ENCODE data around the gene C9.
"Not testable (repeated sequence)": the region's sequence is repeated elsewhere in the genome, so short reads cannot be mapped to it uniquely, and the experiment has no call there.

C9 gene

GRCh38 chr5:39364367-39364766, at the start of gene C9:
Gene C9 (minus strand): TSS chr5:39364495. CDS start chr5:39364464, 31 bp downstream.
- no peak within 1 kb of the TSS for H3K27ac Mint-ChIP-seq
- no peak for ATAC-seq
- peaks cover 0 to 1% of the 10 kb centered on the region in 2 donors for H3K9me3 Mint-ChIP-seq
- H3K27me3 Mint-ChIP-seq, result peaks cover 7% of the 10 kb centered on the region
- H3K4me3 Mint-ChIP-seq, result no peak within 1 kb of the TSS
- no peak for DNase-seq
- no peaks in the 10 kb centered on the region for H3K4me1 Mint-ChIP-seq

GRCh38 chr5:39413771-39414170, 49.5 kb upstream of the C9 start:
- peaks cover 9% of the 10 kb centered on the region for H3K27me3 Mint-ChIP-seq
- DNase-seq (no peak), ATAC-seq (no peak)
- H3K4me3 Mint-ChIP-seq, result no peak overlapping the region
- H3K9me3 Mint-ChIP-seq, result no peaks in the 10 kb centered on the region
- H3K4me1 Mint-ChIP-seq, result no peaks in the 10 kb centered on the region
- no peak overlapping the region for H3K27ac Mint-ChIP-seq

- DNase-seq, result no peak
- peaks cover 9% of the 10 kb centered on the region for H3K27me3 Mint-ChIP-seq
- ATAC-seq, result no peak
- no peaks in the 10 kb centered on the region for H3K9me3 Mint-ChIP-seq
- no peak overlapping the region for H3K27ac Mint-ChIP-seq
- no peaks in the 10 kb centered on the region for H3K4me1 Mint-ChIP-seq
- H3K4me3 Mint-ChIP-seq, result no peak overlapping the region
These were observed 48.6 kb upstream of the C9 start for GRCh38 chr5:39412721-39413394.

- no peak for DNase-seq
- no peak for ATAC-seq
- no peak overlapping the region for H3K4me3 Mint-ChIP-seq
- H3K4me1 Mint-ChIP-seq, result no peaks in the 10 kb centered on the region
- H3K9me3 Mint-ChIP-seq, result no peaks in the 10 kb centered on the region
- H3K27ac Mint-ChIP-seq, result no peak overlapping the region
- peaks cover 9% of the 10 kb centered on the region for H3K27me3 Mint-ChIP-seq
These were observed 47.7 kb upstream of the C9 start for GRCh38 chr5:39411985-39412384.

GRCh38 chr5:39411061-39411460, 46.8 kb upstream of the C9 start:
- Mint-ChIP-seq H3K9me3 (no peaks in the 10 kb centered on the region), H3K4me1 (no peaks in the 10 kb centered on the region), H3K27me3 (peaks cover 9% of the 10 kb centered on the region), H3K4me3 (no peak overlapping the region), H3K27ac (no peak overlapping the region)
- DNase-seq (no peak), ATAC-seq (no peak)

- peaks cover 7% of the 10 kb centered on the region for H3K27me3 Mint-ChIP-seq
- H3K4me1 Mint-ChIP-seq, result no peaks in the 10 kb centered on the region
- ATAC-seq (no peak), DNase-seq (no peak)
- no peak overlapping the region for H3K27ac Mint-ChIP-seq
- no peak overlapping the region for H3K4me3 Mint-ChIP-seq
- H3K9me3 Mint-ChIP-seq, result no peaks in the 10 kb centered on the region
These were observed 44.7 kb upstream of the C9 start for GRCh38 chr5:39409033-39409432.

GRCh38 chr5:39405083-39405843, 41.0 kb upstream of the C9 start:
- H3K27me3 Mint-ChIP-seq, result peaks cover 7% of the 10 kb centered on the region
- no peaks in the 10 kb centered on the region for H3K4me1 Mint-ChIP-seq
- H3K9me3 Mint-ChIP-seq, result no peaks in the 10 kb centered on the region
- ATAC-seq (no peak), DNase-seq (no peak)
- no peak overlapping the region for H3K4me3 Mint-ChIP-seq
- no peak overlapping the region for H3K27ac Mint-ChIP-seq

GRCh38 chr5:39403761-39404160, 39.5 kb upstream of the C9 start:
- DNase-seq, H3K4me3 Mint-ChIP-seq, H3K27ac Mint-ChIP-seq, H3K4me1 Mint-ChIP-seq, ATAC-seq, H3K9me3 Mint-ChIP-seq, H3K27me3 Mint-ChIP-seq: not testable (repeated sequence)

- ATAC-seq, H3K4me3 Mint-ChIP-seq, H3K27me3 Mint-ChIP-seq, DNase-seq, H3K9me3 Mint-ChIP-seq, H3K4me1 Mint-ChIP-seq, H3K27ac Mint-ChIP-seq: not testable (repeated sequence)
These were observed 37.8 kb upstream of the C9 start for GRCh38 chr5:39402140-39402539.

GRCh38 chr5:39400713-39401578, 36.7 kb upstream of the C9 start:
- peaks cover 2% of the 10 kb centered on the region for H3K27me3 Mint-ChIP-seq
- no peak overlapping the region for H3K4me3 Mint-ChIP-seq
- H3K27ac Mint-ChIP-seq, result no peak overlapping the region
- H3K9me3 Mint-ChIP-seq, result no peaks in the 10 kb centered on the region
- ATAC-seq, result no peak
- H3K4me1 Mint-ChIP-seq, result peaks cover 7% of the 10 kb centered on the region
- no peak for DNase-seq

- DNase-seq, result no peak
- Mint-ChIP-seq H3K27me3 (no peaks in the 10 kb centered on the region), H3K27ac (peak overlapping the region in 1 of 2 donors; percentile 74), H3K4me1 (peaks cover 7% of the 10 kb centered on the region), H3K4me3 (no peak overlapping the region), H3K9me3 (no peaks in the 10 kb centered on the region)
- no peak for ATAC-seq
These were observed 35.1 kb upstream of the C9 start for GRCh38 chr5:39399135-39400036.

GRCh38 chr5:39396843-39397242, 32.5 kb upstream of the C9 start:
- H3K27ac Mint-ChIP-seq, result no peak overlapping the region

GRCh38 chr5:39395521-39395920, 31.2 kb upstream of the C9 start:
- Mint-ChIP-seq H3K9me3 (no peaks in the 10 kb centered on the region), H3K27ac (no peak overlapping the region), H3K4me1 (peaks cover 7% of the 10 kb centered on the region), H3K27me3 (no peaks in the 10 kb centered on the region), H3K4me3 (no peak overlapping the region)
- no peak for ATAC-seq
- DNase-seq, result no peak

More at GRCh38 chr5:39396843-39397242, 32.5 kb upstream of the C9 start:
- Mint-ChIP-seq H3K9me3 (no peaks in the 10 kb centered on the region), H3K27me3 (no peaks in the 10 kb centered on the region), H3K4me1 (peaks cover 7% of the 10 kb centered on the region), H3K4me3 (no peak overlapping the region)
- ATAC-seq, result no peak
- DNase-seq, result no peak

GRCh38 chr5:39394946-39395345, 30.7 kb upstream of the C9 start:
- no peak for DNase-seq
- no peak overlapping the region for H3K4me3 Mint-ChIP-seq
- peaks cover 7% of the 10 kb centered on the region for H3K4me1 Mint-ChIP-seq
- no peaks in the 10 kb centered on the region for H3K27me3 Mint-ChIP-seq
- H3K27ac Mint-ChIP-seq, result no peak overlapping the region
- H3K9me3 Mint-ChIP-seq, result no peaks in the 10 kb centered on the region
- ATAC-seq, result no peak

GRCh38 chr5:39390945-39391344, 26.6 kb upstream of the C9 start:
- no peaks in the 10 kb centered on the region for H3K27me3 Mint-ChIP-seq
- H3K27ac Mint-ChIP-seq, result peak overlapping the region in 1 of 2 donors; percentile 3
- no peaks in the 10 kb centered on the region for H3K9me3 Mint-ChIP-seq
- no peaks in the 10 kb centered on the region for H3K4me1 Mint-ChIP-seq
- ATAC-seq (no peak), DNase-seq (no peak)
- H3K4me3 Mint-ChIP-seq, result no peak overlapping the region
